ENCODE measurements around the gene CELA2A.

Gene CELA2A

GRCh38 chr1:15409388-15410222 lies 46.9 kb upstream of the CELA2A start, which contains the start of gene EFHD2:
TSS of gene EFHD2 (plus strand) at chr1:15409888. CDS start at chr1:15409972, 84 bp downstream.
- peak; percentile 65 to 77 for DNase-seq (ENCODE audit: low read depth in 1 of 2, low spot score in 1 of 2)
- Histone ChIP-seq H3K4me3 (replicated peaks; ENCODE audit: insufficient read depth, low read length) (peak within 1 kb of the TSS; percentile 89), H3K27me3 (ENCODE audit: insufficient read depth, poor library complexity, severe bottlenecking) (peaks cover 2% of the 10 kb centered on the region), H3K27ac (replicated peaks) (peak within 1 kb of the TSS; percentile 88)
- no peak for TF ChIP-seq REST (IDR thresholded peaks at IDR 0.05; ENCODE audit: insufficient replicate concordance, low read depth)
- TF ChIP-seq POLR2AphosphoS5 (IDR thresholded peaks at IDR 0.05; ENCODE audit: low read depth), result peak; percentile 72
- peak; percentile 59 for TF ChIP-seq SPI1 (IDR thresholded peaks at IDR 0.05; ENCODE audit: borderline replicate concordance, low read depth)

- DNase-seq (ENCODE audit: low read depth in 1 of 2, low spot score in 1 of 2), result no peak
- TF ChIP-seq REST (IDR thresholded peaks at IDR 0.05; ENCODE audit: insufficient replicate concordance, low read depth) (no peak), SPI1 (IDR thresholded peaks at IDR 0.05; ENCODE audit: borderline replicate concordance, low read depth) (peak; percentile 24; the same call in 1 of the 2 replicates)
- Histone ChIP-seq H3K27me3 (ENCODE audit: insufficient read depth, poor library complexity, severe bottlenecking) (peaks cover 2% of the 10 kb centered on the region), H3K4me3 (replicated peaks; ENCODE audit: insufficient read depth, low read length) (peak overlapping the region; percentile 89), H3K27ac (replicated peaks) (peak overlapping the region; percentile 88)
Observed at GRCh38 chr1:15410223-15410883, 46.2 kb upstream of the CELA2A start.

GRCh38 chr1:15410884-15411245 lies 45.7 kb upstream of the CELA2A start:
- DNase-seq (ENCODE audit: low read depth in 1 of 2, low spot score in 1 of 2), result peak in 1 of 2 experiments; percentile 39
- peak overlapping the region; percentile 88 for H3K27ac ChIP-seq (replicated peaks)
- no peak for TF ChIP-seq GABPA (IDR thresholded peaks at IDR 0.05; ENCODE audit: low read depth)
- no peak for TF ChIP-seq POLR2AphosphoS5 (IDR thresholded peaks at IDR 0.05; ENCODE audit: low read depth)
- TF ChIP-seq REST (IDR thresholded peaks at IDR 0.05; ENCODE audit: insufficient replicate concordance, low read depth), result no peak
- TF ChIP-seq SPI1 (IDR thresholded peaks at IDR 0.05; ENCODE audit: borderline replicate concordance, low read depth), result no peak
- TF ChIP-seq CTCF (IDR thresholded peaks at IDR 0.05; ENCODE audit: insufficient read depth, low read length), result no peak
- peaks cover 2% of the 10 kb centered on the region for H3K27me3 ChIP-seq (ENCODE audit: insufficient read depth, poor library complexity, severe bottlenecking)
- H3K4me3 ChIP-seq (replicated peaks; ENCODE audit: insufficient read depth, low read length), result peak overlapping the region; percentile 89
